ENCODE results near the gene SAMD8.
"Not testable (repeated sequence)": the region's sequence is repeated elsewhere in the genome, so short reads cannot be mapped to it uniquely, and the experiment has no call there.

Gene SAMD8

DNA sequence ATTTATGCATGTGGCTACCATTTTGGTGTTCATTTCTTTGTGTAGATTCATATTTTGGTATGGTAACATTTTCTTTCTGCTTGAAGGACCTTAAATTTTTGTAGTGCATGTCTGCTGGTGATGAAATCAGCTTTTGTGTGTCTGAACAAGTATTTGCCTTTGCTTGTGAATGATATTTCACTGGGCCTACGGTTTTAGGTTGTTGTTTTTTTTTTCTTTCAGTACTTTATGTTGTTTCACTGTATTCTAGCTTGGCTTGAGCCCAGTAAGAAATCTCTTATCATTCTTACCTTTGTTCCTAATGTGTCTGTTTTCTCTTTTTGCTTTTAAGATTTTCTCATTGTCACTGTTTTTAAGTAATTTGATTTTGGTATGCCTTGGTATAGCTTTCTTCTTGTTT, 31.9 kb downstream of the SAMD8 start:
- no peak for DNase-seq

DNA sequence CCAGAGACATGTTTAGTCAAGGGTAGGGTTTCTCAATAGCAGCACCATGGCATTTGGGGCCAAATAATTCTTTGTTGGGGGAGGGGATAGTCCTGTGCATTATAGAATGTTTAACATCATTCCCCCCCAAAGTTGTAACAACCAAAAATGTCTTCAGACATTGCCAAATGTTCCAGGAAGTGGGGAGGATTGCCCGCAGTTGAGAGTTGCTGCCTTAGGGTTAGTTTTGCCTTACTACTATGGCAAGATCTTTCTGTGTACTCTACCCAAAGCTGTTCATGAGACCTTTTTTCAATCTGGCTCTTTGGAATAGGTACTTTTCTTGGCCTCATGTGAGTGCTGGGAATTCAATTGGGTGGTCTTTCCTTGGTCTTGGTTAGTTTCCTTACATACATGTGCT, 34.1 kb downstream of the SAMD8 start:
- DNase-seq: no peak

DNA sequence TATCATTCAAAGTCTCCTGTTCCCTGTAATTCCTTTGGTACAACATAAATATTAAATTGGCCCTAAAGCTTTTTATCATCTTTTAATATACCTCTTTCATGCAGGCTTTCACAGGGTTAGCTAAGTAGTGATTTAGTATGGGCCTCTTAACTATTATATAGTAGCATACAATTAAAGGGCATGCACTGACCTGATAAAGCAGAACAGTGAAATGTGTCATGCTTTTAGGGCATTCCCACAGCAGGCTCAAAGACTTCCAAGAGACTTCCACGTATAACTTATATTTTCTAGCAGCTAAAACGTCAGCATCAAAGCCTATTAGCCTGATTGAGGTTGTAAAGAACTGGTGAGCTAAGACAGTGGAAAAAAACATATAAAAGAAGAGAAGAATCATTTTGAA, 35.3 kb downstream of the SAMD8 start:
- no peak for DNase-seq

DNA sequence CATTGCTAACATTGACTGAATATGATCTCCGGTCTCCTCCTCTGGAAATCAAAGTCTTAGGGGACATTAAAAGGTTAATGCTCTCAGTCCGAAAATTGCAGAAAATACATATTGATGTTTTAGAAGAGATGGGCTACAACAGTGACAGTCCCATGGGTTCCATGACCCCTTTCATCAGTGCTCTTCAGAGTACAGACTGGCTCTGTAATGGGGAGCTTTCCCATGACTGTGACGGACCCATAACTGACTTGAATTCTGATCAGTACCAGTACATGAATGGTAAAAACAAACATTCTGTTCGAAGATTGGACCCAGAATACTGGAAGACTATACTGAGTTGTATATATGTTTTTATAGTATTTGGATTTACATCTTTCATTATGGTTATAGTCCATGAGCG, 39.2 kb downstream of the SAMD8 start:
- no peak for DNase-seq

DNA sequence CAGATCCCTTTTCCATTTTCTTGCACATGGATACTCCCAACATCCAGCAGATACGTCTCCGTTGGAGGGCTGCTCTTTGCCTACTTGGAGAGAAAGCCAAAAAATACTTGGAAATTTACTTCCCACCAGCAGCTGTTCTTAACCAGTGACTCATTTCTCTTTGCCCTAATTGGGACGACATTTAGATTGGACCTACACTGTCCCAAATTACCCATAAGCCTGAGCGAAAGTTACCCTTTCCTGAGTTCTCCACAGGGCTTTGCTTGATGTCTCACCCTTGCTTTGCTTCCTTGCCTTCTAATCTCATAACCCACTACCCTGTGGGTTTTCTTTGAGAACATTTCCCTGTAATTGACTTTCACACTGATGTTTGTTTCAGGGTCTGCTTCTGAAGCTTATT, 48.1 kb downstream of the SAMD8 start:
- no peak for DNase-seq

DNA sequence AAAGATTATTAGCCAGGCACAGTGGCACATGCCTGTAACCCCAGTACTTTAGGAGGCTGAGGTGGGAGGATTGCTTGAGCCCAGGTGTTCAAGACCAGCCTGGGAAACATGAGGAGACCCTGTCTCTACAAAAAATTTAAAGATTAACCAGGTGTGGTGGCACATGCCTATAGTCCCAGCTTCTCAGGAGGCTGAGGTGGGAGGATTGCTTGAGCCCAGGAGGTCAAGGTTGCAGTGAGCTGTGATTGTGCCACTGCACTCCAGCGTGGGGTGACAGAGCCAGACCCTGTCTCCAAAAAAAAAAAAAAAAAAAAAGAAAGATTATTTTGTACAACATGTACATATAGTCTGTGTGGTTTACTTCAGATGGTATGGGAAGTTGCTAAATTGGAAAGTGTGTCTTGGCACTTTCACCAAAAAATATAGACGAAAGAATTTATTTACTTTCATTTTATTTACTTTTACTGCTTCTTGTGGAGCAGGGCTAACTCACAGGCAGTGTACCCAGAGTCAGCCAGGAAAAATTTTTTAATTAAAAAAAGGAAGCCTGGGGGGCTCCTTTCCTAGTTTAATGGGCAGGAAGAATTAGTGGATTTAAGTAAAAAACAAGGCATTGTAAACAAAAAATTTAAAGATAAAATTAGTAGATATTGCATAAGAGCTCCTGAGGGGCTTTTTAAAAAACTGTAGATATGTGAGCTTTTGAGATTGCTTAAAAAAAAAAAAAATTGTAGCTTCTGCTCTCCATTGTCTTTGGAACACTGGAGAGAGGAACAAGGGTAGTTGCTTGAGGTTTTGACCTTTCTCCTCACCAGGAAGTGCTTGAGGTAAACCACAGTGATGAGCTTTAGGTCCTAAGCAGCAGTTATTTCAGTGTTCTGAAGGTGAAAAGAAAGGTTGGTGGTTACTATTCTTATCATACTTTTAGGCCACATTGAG, 54.5 kb downstream of the SAMD8 start:
- DNase-seq: no peak

DNA sequence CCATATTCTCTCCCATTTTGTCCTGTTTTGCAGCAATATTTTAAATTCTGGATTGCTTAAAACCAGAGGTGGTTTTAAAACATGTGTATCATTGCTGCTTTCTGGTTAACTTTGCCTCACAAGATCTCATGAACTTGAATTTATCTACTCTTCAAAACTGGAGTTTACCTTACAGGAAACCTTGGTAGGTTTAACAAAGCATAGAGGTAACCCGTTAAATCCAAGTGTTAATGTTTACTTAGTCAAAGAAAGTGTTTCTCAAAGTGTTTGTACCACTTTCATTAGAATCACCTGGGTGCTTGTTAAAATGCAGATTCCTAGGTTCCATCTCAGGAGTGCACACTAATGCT, 55.1 kb downstream of the SAMD8 start:
- no peak for DNase-seq

DNA sequence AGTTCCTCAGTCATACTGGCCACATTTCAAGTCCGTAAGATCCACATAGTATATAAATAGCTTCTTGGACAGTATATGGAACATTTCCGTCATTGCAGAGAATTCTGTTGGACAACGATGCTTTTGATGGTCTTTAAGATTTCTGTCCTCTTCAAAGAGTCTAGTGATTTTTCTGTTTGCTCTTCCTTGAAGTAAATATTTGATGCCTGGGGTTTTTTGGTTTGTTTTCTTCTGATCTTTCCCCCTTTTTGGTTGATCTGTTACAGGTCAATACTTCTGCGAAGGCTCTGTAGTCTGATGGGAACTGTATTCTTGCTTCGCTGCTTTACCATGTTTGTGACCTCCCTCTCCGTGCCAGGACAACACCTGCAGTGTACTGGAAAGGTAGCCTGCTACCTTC, 56.8 kb downstream of the SAMD8 start:
- no peak for DNase-seq

DNA sequence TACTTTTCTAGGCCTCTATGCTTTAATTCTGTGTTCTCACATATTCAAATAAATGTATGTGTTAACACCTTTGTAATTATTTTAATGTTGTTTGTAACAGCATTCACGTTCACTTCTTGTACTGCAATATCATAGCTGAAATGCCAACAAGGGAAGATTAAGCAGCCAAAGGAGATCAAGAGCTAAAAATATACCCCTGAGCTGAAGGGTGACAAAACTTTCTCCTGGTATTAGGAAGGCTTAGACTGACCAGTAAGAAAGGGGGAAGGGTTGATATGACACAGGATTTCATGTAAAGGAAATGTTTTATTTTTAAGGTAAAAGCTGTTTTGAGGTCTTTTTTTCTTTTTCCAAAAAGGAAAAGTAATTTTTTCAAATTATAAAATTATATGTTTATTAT, 58.8 kb downstream of the SAMD8 start:
- no peak for DNase-seq

DNA sequence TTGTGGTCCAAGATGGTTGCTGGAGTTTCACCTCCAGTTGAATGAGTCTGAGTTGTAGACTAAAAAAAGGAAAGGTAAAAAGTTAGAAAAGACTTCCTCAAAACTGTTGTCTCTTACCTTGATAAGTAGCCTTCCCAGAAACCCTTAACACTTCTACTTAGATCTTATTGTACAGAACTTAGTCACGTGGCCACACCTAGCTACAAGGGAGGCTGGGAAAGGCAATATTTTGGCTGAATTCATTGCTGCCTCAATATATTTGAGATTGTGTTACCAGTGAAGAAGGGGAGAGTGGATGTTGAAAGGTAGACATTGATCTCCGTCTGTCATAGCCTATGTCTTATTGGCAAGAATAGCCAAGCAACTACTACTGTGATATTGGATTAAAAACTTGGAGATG, 63.6 kb downstream of the SAMD8 start:
- no peak for DNase-seq

DNA sequence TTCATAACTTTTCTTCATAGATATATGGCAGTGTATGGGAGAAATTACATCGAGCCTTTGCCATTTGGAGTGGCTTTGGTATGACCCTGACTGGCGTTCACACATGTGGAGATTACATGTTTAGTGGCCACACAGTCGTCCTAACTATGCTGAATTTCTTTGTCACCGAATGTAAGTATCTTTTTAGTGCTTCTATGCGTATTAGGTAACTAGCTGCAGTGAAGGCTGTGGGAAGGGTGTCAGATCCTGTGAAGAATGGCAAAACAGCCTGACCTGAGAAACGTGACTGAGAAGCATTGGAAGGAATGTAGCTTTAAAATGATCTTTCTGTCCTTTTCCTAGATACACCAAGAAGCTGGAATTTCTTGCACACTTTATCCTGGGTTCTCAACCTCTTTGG, 64.6 kb downstream of the SAMD8 start:
- no peak for DNase-seq

DNA sequence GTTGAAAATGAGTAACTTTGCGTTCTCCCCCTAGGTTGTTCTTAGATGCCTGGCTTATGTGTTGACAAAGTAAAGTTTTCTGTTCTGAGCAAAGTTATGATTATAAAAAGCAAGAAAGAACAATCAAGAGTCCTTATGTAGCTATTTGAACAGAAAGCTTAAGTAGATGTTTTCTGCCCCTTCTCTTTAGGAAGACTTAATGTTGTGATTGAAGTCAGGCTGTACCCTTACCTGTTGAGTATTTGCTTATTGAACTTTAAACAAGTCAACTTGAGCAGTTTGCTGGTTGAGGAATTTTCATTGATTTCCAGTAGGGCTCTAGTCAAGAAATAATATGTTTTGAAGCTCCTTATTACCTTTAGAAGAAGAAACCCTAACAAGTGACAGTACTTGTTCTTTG, 65.3 kb downstream of the SAMD8 start:
- DNase-seq: no peak

DNA sequence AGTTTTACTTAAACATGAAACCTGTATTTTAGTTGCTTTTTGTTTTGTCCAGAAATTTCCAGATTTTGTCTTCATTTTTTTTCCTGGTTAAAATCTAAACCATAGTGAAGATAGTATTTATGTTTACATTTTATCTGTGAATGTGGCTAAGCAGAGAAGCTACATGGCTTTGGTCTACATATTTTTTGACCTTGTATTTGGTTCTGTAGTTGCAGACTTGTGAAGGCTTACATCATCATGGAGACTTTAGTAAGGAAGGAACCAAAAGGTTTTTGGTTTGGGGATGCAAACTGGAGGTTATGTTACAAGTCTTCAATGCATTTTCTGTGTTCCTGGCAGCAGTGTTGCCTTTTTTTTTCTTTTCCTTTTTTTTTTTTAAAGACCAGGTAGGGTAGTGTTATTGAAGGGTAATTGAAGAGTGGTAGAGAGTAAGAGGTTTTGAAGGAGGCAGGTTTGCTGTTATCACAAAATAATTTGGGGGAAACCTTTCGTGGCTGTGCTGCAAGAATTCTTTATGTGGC, 68.3 kb downstream of the SAMD8 start:
- no peak for DNase-seq

DNA sequence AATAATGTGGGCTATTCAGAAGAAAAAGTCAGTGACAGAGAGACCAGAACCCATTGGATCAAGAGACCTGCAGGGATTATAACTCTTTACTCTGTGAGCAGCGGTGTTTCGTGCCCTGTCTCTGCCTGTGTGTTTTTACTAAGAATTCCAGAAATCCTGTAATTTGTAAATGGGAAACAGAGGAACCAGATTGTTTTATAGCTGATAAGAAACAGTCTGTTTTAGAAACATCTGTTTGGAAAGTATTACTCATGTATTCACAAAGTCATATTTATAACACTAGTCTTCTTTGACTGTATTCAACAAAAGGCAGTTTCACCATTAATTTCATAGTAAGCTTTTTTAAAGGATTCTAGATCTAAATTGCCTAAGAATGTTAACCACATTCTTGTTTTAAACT, 69.1 kb downstream of the SAMD8 start:
- DNase-seq: no peak

DNA sequence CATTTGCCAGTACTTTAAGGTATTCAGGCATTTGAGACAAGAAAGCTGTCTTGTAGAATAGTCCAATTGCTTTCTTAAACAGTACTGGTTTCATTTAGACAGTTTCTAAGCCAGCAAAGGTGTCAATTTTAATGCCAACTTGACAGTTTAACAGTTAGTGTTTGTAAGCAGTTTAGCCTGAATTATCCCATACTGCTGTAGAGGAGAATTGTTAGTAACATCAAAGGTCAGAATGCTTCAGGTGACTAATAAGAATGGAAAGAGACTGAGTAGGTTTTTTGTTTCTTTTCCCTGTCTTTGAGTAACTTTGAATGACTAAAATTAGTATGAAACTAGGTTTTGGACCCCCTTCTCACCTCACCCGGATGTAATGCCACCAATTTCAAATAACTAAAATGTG, 69.6 kb downstream of the SAMD8 start:
- no peak for DNase-seq

DNA sequence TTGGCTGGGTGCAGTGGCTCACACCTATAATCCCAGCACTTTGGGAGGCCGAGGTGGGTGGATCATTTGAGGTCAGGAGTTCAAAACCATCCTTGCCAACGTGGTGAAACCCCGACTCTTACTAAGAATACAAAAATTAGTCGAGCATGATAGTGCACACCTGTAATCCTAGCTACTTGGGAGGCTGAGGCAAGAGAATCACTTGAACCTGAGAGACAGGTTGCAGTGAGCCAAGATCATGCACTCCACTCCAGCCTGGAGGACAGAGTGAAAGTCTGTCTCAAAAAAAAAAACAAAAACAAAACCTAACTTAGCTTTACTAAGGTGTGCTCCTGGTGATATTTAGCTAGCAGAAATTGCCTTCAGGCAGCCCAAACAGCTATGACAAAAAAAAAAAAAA, 74.9 kb downstream of the SAMD8 start:
- no peak for DNase-seq

DNA sequence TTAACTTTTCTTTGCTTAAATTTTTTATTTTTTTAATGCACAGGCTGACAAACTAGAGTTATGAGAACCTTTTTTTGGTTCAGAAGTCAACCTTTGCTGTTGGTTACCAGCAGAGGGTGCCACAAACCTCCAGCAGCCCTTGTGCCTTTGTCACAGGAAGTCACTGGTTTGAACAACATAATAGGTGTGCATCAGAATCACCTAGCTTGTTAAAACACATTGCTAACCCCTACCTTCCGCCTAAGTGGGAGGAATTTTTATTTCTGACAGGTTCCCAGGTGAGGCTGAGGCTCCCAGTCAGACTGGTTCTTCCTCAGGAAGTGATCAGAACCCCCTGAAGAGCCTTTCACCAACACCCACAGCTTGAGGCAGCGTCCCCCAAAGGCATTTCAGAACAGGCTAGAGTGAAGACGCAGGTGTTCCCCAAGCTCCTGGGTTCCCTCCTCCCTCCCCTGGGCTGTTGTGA, 76.5 kb downstream of the SAMD8 start:
- peak; percentile 71 for DNase-seq

DNA sequence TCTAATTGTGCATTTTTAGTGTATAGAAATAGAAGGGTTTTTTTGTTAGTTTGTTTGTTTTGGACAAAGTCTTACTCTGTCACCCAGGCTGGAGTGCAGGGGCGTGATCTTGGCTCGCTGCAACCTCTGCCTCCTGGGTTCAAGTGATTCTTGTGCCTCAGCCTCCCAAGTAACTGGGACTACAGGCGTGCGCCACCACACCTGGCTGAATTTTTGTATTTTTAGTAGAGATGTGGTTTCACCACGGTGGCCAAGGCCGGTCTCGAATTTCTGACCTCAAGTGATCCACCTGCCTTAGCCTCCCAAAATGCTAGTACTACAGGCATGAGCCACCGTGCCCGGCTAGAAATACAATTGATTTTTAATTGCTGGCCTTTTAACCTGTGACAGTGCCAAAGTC, 77.1 kb downstream of the SAMD8 start:
- DNase-seq: not testable (repeated sequence)

DNA sequence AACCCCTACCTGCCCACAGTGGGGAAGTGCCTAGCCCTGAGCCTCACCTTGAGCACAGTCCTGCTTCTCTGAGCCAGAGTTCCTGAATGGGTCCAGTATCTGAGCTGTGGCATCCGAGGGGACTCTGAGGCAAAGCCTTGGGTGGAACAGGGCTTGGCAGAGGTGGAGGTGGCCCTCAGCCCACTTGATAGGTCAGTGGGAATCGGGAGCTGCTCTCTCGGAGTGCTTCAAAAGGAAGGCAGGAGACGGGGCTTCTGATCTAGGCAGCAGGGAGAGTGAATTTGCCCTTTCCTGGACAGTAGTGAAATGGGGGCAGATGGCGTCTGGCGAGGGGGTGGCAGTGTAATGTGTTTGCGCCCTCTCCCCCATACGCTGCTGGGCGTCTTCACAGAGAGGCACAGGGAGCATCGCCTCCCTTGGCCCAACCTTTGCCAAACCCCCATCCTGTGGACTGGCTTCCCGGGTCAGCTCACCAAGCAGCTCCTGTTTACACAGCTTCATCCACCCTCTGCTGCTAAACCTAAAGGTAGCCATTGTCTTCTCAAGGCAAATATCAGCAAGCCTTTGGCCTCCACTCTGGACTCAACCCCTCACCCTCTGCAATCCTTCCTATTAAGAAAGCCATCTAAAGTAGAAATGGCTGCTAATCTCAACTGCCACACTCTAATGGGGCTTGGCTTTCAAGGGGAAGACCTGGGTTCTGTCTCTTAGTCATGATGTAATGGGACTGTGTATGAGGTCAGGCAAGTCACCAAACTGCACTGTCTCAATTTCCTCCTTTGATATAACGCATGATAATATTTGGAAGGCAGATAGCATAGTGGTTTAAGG, 78.0 kb downstream of the SAMD8 start:
- DNase-seq: no peak

DNA sequence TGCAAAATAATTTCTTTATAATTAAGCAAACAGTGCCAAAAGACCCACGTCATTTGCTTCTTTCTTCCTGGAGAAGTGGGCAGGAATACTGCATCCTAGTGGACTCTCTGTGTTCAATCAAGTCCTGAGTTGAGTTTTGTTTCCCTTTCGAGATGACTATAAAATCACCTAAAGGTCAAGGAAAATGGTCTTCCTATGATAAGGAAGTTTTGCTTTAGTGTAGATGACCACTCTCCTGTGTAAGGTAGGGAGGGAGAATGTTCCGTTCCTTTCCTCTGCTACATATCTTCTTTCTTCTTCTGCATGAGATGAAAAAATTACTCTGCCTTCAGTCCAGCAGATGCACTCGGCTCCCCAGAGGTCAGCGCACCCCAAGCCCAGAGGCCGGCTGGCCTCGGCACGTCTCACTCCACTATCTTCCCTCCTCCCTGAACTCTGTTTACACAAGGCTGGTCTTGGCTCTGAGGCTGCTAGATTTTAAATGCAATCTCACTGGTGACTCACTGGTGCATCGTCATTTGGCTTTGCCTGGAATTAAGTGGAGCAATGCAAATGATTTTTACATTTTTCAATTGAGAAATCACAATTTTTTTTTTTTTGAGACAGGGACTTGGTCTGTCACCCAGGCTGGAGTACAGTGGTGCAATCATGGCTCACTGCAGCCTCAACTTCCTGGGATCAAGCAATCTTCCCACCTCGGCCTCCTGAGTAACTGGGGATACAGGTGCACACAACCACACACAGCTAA, 80.5 kb downstream of the SAMD8 start:
- DNase-seq: no peak

DNA sequence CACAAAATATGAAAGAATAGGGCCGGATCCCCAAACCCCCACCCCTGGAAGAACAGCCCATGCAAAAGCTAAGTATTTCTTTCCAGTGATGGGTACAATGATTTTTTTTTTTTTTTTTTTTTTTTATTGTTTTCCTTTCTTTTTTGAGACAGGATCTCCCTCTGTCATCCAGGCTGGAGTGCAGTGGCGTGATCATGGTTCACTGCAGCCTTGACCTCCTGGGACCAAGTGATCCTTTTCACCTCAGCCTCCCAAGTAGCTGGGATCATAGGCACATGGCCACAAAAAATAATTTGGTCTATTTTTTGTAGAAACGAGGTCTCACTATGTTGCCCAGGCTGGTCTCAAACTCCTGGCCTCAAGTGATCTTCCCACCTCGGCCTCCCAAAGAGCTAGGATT, 83.2 kb downstream of the SAMD8 start:
- DNase-seq: not testable (repeated sequence)

DNA sequence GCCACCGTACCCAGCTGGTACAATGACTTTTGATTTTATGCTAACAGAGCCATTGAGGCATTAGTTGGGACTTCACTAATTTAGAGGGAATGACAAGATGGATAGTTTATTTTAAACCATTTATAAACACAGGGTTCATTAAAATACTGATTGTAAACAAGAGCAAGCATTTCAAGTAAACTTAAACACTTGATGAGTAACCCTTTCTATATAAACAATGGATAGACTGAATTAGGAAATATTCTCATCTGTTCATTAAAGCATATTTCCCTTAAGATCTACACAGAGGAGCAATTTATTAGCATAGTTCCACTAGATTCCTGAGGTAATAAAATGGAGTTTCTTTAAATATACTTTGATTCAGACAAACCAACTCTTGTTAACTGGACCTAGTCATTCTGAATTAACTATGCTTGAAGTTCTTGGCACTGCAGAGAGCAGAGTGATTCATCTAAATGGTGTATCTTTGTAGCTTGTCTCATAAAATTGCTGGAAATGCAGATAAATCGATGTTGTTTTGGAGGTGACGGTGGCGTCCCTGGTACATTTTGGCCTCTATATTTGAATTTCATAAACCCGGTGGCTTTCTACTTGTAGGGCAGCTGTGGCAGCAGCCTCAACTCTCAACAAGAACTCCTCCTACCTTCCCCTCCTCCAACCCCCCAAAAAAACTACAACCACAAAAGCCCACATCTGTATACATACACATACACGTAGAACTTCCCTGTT, 83.7 kb downstream of the SAMD8 start:
- no peak for DNase-seq
